SKM-1 (cell line): ENCODE measurements around the gene ZSCAN5C.
A peak's percentile ranks its signal among the peaks of the same experiment; 100 is the strongest.
"Not testable (repeated sequence)": the region's sequence is repeated elsewhere in the genome, so short reads cannot be mapped to it uniquely, and the experiment has no call there.

Source experiments
- DNase-seq: peaks from one replicate; lab custom pipeline; 2025; ENCODE audit not compliant: unreplicated experiment; lab: John Stamatoyannopoulos, UW

Gene ZSCAN5C

DNA sequence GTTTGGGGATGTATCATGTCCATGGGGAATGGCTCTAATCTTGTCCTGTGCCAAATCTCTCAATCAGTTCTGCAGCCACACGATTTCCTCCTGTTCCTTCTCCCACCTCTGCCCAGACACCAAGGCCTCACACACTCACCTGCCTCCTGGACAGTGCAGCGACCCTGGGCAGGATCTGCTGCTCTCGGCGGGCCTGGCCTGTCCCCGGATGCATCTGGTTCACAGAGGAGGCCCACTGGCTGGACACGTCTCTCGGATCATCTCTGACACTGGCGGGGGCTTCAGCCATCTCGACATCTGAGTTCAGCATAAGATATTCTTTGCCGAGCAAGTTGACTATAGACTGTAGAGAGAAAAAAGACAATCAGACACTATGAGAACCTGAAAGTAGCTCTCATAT lies 10.4 kb upstream of the ZSCAN5C start:
- no peak for DNase-seq

DNA sequence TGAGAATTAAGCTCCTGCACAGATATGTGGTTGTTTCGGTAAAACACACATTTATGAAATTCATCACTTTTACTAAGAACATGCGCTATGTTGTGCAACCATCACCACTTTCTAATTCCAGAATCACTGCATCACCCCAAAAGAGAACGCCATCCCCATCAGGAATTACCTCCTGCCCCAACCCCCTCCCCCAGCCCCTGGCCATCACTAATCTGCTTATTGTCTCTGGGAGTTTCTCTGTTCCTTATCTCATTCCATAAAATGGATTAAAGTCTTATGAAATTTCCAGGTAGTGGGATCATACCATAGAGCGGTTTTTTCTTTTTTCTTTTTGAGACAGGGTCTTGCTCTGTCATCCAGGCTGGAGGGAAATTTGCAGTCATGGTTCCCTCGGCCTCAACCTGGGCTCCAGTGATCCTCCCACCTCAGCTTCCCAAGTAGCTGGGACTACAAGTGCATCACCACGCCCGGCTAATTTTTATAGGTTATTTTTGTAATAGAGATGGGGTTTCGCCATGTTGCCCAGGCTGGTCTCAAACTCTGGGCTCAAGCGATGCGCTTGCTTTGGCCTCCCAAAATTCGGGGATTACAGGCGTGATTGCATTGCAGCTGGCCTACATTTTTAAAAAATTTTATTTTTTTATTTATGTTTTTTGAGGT lies 8.0 kb upstream of the ZSCAN5C start:
- no peak for DNase-seq

DNA sequence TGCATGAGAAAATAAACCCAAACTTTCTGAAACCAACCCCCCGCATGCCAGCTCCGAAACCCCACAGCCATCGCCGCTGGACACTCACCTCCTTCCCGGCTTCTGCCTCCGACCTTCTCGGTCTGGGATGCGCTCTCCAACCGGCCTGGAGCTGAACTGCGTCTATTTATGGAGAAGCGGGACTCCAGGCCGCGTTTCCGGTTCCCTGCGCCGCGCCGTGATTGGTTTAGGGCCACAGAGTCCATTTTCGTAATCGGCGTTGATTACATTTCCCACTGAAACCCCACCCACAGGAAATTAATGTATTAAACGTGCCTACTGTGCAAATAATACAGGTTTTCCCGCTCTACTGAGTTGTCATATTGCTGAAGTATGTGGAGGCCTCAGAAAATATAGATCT lies 4.4 kb upstream of the ZSCAN5C start, which contains the start of gene ZSCAN5B:
TSS of gene ZSCAN5B (minus strand) at position 138 of the 400 bp plus-strand sequence. CDS start 4,731 bp downstream, outside the sequence.
- DNase-seq = not testable (repeated sequence)

- DNase-seq = no peak
Measured at GRCh38 chr19:56199687-56200086, 2.4 kb upstream of the ZSCAN5C start.

- DNase-seq = not testable (repeated sequence)
Measured at GRCh38 chr19:56207581-56207980, 5.5 kb downstream of the ZSCAN5C start.

- no peak for DNase-seq
Measured at GRCh38 chr19:56209091-56209490, 7.0 kb downstream of the ZSCAN5C start.

GRCh38 chr19:56210036-56210435 lies 8.0 kb downstream of the ZSCAN5C start:
- not testable (repeated sequence) for DNase-seq

DNA sequence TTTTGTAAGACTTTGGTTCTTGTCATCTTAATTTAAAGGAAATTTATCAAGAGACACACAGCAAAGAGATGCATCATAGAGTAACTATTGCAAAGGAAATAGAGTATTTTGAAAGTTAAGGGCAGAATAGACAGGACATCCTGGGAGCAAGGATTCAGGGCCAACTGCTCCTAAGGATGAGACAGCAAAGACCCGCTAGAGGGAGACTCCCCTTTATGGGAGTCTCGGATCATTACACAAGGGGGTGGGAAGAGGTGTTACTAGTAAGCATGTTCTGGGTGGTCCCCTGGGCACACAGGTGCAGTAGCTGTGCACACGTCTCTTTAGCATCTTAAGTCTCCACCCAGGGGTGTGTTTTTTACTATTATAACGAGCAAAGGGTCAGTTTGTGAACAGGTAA lies 9.6 kb downstream of the ZSCAN5C start:
- no peak for DNase-seq

DNA sequence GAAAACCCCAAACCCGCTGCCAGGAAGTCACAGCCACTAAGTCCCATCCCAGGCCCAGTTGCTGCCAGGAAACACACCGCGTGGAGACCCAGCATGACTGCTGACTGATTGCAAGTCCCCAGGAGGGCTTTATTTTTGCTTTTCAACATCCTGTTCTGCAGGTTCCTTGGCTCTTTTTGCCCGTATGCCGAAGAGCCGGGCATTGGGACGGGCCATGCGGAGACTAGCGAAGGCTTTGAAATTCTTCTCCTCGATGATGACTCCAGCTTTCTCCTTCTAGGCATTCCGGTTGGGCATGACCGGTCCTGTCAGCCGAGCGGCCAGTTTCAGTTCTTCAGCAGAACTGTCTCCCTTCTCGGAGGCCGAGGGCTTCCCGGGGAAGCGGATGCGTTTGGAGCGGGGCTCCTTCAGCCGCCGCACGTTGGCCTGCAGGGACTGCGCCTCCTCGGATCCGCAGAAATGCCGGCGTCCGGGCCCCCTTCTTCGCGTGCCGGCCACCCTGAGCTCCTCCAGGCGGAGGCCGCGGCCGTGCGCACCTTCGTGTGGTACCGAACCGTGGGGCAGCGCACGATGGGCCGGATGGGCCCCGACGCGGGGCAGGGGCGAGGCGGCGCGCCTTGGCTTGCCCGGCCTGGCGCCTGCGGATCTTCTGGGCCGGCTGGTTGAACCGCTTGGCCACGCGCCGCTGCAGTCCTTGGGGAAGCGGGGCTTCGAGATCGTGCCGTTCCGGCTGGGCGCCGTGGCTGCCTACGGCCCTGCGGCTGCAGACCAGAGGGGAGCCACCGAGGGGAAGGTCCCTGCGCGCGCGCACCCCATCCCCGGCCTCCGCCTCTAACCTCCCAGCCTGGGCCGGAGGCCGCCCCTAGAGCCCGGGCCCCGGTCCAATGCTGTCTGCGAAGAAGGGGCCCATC lies 15.2 kb downstream of the ZSCAN5C start:
- DNase-seq = no peak

DNA sequence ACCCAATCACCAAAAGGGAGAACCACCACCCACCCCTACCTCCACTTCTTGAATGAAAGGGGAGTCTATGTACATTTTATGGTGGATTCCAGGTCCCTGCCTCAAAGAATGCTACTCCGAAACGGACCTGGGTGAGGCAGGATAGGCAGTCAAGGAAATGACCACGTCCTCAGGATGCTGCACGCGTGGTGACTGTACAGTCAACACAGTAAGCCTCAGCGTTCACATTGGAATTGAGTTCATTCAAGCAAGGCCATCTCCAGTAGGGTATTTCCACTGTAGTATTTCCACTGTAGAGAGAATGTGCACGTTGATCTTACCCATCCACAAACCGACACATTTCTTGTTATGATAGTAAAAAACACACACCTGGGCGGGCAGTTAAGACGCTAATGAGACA lies 16.9 kb downstream of the ZSCAN5C start:
- DNase-seq = no peak

DNA sequence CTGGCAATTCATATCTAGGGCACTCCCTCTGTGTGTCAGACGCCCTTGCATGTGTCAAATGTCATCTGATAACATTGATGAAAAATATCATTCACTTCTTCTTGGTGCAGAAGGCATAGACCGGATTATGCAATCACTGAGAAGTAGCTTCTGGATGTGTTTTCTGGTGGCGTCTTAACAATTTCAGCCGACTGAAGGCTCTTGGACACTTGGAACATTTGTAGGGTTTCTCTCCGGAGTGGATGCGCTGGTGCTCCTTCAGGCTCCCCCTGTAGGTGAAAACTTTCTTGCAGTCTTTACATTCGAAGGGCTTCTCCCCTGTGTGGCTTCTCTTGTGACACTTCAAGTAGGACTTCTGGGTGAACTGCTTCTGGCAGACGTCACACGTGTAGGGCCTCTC lies 19.4 kb downstream of the ZSCAN5C start:
- DNase-seq = not testable (repeated sequence)

GRCh38 chr19:56221851-56222250 lies 19.8 kb downstream of the ZSCAN5C start:
- DNase-seq = no peak

- DNase-seq = no peak
Measured at GRCh38 chr19:56222901-56223300, 20.8 kb downstream of the ZSCAN5C start.

DNA sequence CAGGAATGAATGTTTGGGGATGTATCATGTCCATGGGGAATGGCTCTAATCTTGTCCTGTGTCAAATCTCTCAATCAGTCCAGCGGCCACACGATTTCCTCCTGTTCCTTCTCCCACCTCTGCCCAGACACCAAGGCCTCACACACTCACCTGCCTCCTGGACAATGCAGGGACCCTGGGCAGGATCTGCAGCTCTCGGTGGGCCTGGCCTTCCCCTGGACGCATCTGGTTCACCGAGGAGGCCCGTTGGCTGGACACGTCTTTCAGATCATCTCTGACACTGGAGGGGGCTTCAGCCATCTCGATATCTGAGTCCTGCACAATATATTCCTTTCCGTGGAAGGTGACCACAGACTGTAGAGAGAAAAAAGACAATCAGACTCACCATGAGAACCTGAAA lies 21.4 kb downstream of the ZSCAN5C start:
- DNase-seq = no peak

DNA sequence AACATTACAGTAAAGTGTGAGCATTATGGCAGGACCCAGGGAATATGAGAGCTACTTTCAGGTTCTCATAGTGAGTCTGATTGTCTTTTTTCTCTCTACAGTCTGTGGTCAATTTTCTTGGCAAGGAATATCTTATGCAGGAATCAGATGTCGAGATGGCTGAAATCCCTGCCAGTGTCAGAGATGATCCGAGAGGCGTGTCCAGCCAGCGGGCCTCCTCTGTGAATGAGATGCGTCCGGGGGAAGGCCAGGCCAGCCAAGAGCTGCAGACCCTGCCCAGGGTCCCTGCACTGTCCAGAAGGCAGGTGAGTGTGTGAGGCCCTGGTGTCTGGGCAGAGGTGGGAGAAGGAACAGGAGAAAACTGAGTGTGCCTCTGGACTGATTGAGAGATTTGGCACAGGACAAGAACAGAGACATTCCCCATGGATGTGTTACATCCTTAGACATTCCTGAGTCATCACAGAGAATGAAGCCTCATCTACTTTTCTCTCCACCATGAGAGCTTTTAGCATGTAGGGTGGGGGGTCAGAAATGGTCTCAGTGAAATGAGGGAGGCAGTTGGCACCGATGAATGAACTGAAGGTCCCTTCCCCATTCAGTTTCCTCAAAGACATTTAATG lies 43.2 kb downstream of the ZSCAN5C start:
- no peak for DNase-seq

DNA sequence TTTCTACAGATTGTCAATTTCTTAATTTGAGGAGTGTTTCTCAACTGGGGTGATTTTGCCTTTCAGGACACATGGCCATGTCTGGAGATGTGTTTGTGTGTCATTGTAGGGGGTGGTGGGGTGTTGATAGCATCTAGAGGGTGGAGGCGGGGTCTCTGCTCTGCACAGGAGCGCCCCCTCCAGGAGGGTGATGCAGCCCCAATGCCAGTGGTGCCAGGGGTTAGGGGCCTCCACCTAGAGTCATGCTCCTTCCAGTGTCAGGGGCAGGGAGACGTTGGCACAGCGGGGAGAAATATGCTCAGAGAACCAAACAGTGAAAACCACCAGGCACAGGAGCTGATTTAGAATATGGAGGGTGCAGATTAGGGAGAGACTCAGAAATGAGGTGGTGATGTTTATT lies 43.7 kb downstream of the ZSCAN5C start:
- not testable (repeated sequence) for DNase-seq

GRCh38 chr19:56248736-56249338 lies 46.8 kb downstream of the ZSCAN5C start:
- DNase-seq = not testable (repeated sequence)

GRCh38 chr19:56252699-56253422 lies 50.8 kb downstream of the ZSCAN5C start:
- DNase-seq = no peak

DNA sequence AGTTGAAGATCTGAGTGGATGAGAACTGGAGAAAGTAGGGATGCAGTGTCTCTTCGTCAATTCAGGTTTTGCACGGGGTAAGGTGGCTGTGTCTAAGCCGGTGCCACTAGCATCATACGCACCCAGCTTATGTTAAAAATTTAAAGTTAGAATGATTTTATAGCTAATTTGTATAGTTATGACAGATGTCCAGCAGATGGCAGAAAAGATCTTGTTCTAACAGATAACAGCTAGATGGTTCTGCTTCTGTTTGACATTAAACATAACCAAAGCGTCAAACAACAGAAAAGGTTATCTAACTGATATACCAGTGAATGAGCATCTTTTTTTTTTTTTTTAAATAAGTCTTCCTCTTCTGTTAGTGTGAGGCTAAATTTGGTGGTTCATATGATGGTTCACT lies 51.7 kb downstream of the ZSCAN5C start:
- peak; percentile 7 for DNase-seq

DNA sequence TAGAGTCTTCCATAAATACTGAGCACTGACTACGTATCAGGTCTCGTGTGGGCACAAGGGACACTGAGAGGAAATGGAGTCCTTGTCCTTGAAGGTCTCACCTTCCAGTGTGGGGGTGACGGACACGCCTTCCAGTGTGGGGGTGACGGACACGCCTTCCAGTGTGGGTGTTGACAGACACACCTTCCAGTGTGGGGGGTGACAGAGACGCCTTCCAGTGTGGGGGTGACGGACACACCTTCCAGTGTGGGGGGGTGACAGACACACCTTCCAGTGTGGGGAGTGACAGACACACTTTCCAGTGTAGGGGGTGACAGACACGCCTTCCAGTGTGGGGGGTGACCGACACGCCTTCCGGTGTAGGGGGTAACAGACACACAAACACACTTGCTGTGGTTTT lies 56.2 kb downstream of the ZSCAN5C start:
- no peak for DNase-seq
